GM12878 (cell line): Measurements from ENCODE around the gene NAALADL1. TPM values are rescaled to one million over a fixed set of nuclear protein-coding genes. Genes with fewer than 3 reads are reported as not detected.

ENCODE experiments used
- ATAC-seq: fragments of 200-7000 bp; cut with Tn5 transposase; 3 replicates; pipeline ENCODE4 v1.9.1; 2020; ENCODE audit warnings: mild to moderate bottlenecking, moderate library complexity
- BruUV-seq: library from RNA; stranded (reverse); fragments of 400-500 nt; replicated peaks from 2 replicates; lab custom pipeline; 2021; lab: Mats Ljungman, UMichigan
- CTCF ChIA-PET: fragments of 300-600 bp; sonication (Branson Sonifier 250); formaldehyde crosslinking; extraction: SDS; loops from one replicate; lab custom pipeline; 2021; ENCODE audit warnings: inconsistent platforms; lab: Yijun Ruan, JAX
- POLR2A ChIA-PET: fragments of 350-600 bp; formaldehyde crosslinking; extraction: SDS; loops from one replicate; lab custom pipeline; 2021; ENCODE audit warnings: inconsistent platforms; lab: Charles Lee
- RAD21 ChIA-PET: fragments of 300-600 bp; sonication (Branson Sonifier 250); formaldehyde crosslinking; loops from one replicate; lab custom pipeline; 2023; ENCODE audit warnings: antibody characterized with exemption; ENCODE audit not compliant: unreplicated experiment; lab: Charles Lee
- SMC1A ChIA-PET: fragments of 300-600 bp; sonication (Branson Sonifier 250); formaldehyde crosslinking; loops from one replicate; lab custom pipeline; 2023; ENCODE audit not compliant: unreplicated experiment, uncharacterized antibody; lab: Charles Lee
- DNase-seq: peaks from one replicate; pipeline ENCODE4 v3.0.0-alpha.2; 2011; ENCODE audit warnings: low read depth, low spot score
- FAIRE-seq: peaks from 3 replicates; lab custom pipeline; 2011; peaks lifted over from hg19 to GRCh38; lab: Jason Lieb, UNC
- H2AFZ ChIP-seq: 2 replicates; pipeline ENCODE4 v1.6.0; 2011; ENCODE audit warnings: low read depth, low read length, control low read depth; ENCODE audit not compliant: control insufficient read depth
- H3K27ac ChIP-seq: 2 replicates; pipeline ENCODE4 v1.5.1; 2011; ENCODE audit warnings: control low read depth; ENCODE audit not compliant: control insufficient read depth, insufficient read depth
- H3K27me3 ChIP-seq, 2 experiments: replicated peaks in 1 of 2; 2 replicates each; pipeline versions ENCODE4 v1.6.0 to v1.6.1; 2011; ENCODE audit warnings: low read length in 1 of 2; ENCODE audit not compliant: control insufficient read depth in 2 of 2, insufficient read depth in 2 of 2
- H3K36me3 ChIP-seq, 2 experiments: 2 replicates each; pipeline ENCODE4 v1.5.1; 2011; ENCODE audit warnings: low read length in 1 of 2; ENCODE audit not compliant: control insufficient read depth in 2 of 2, insufficient read depth in 2 of 2
- H3K4me1 ChIP-seq: 2 replicates; pipeline ENCODE4 v1.6.1; 2011; ENCODE audit warnings: mild to moderate bottlenecking, low read length, moderate library complexity, mixed read lengths; ENCODE audit not compliant: control insufficient read depth, insufficient read depth
- H3K4me2 ChIP-seq: 2 replicates; pipeline ENCODE4 v1.6.0; 2011; ENCODE audit warnings: control low read depth; ENCODE audit not compliant: control insufficient read depth, insufficient read depth
- H3K4me3 ChIP-seq: fragments of 200-600 bp; sonication (generic); 2 replicates; pipeline ENCODE4 v1.5.1; 2016
- H3K79me2 ChIP-seq: 2 replicates; pipeline ENCODE4 v1.6.0; 2011; ENCODE audit warnings: low read length; ENCODE audit not compliant: control insufficient read depth, insufficient read depth
- H3K9ac ChIP-seq: 2 replicates; pipeline ENCODE4 v1.8.0; 2011; ENCODE audit warnings: low read length, control low read depth, mixed read lengths; ENCODE audit not compliant: control insufficient read depth, insufficient read depth
- H3K9me3 ChIP-seq: replicated peaks from 3 replicates; pipeline ENCODE4 v1.5.1; 2011; ENCODE audit warnings: mild to moderate bottlenecking, low read length; ENCODE audit not compliant: control insufficient read depth, insufficient read depth
- H4K20me1 ChIP-seq: 2 replicates; pipeline ENCODE4 v1.6.0; 2011; ENCODE audit not compliant: control insufficient read depth, insufficient read depth
- CBX5 ChIP-seq: sonication (generic); IDR thresholded peaks from 2 replicates; pipeline ENCODE4 v1.6.1; 2016; ENCODE audit warnings: low read depth, moderate library complexity, mild to moderate bottlenecking, inconsistent platforms
- CREM ChIP-seq: IDR thresholded peaks from 2 replicates; pipeline ENCODE4 v1.6.1; 2014; ENCODE audit warnings: antibody characterized with exemption, low read depth
- ESRRA ChIP-seq: IDR thresholded peaks from 2 replicates; pipeline ENCODE4 v1.6.1; 2012; ENCODE audit warnings: mild to moderate bottlenecking, low read length, improper control_type of control experiment
- IKZF2 ChIP-seq, 2 experiments: fragments of 450-650 bp; IDR thresholded peaks; 2 replicates each; pipeline ENCODE4 v1.6.1; 2017; ENCODE audit warnings: mild to moderate bottlenecking in 2 of 2, moderate library complexity in 2 of 2
- IRF3 ChIP-seq: fragments of 450-650 bp; IDR thresholded peaks from 2 replicates; pipeline ENCODE4 v1.6.1; 2014; ENCODE audit warnings: mild to moderate bottlenecking
- JUND ChIP-seq: IDR thresholded peaks from 2 replicates; pipeline ENCODE4 v1.6.1; 2012; ENCODE audit warnings: low read depth, mild to moderate bottlenecking, low read length, improper control_type of control experiment, moderate library complexity
- KAT2A ChIP-seq: conservative IDR thresholded peaks from 2 replicates; pipeline ENCODE4 v1.6.1; 2011; ENCODE audit warnings: low read depth, low read length; ENCODE audit not compliant: control insufficient read depth
- NFXL1 ChIP-seq: fragments of 450-650 bp; IDR thresholded peaks from 2 replicates; pipeline ENCODE4 v1.6.1; 2017; ENCODE audit warnings: antibody characterized with exemption, mild to moderate bottlenecking, borderline replicate concordance
- PML ChIP-seq: IDR thresholded peaks from 2 replicates; pipeline ENCODE4 v1.6.1; 2012; ENCODE audit warnings: low read length, inconsistent platforms
- RUNX3 ChIP-seq: IDR thresholded peaks from 2 replicates; pipeline ENCODE4 v1.6.1; 2012; ENCODE audit warnings: low read length, inconsistent platforms
- TCF12 ChIP-seq: IDR thresholded peaks from 2 replicates; pipeline ENCODE4 v1.6.1; 2011; ENCODE audit warnings: low read depth, mild to moderate bottlenecking, low read length
- TCF7 ChIP-seq: IDR thresholded peaks from 2 replicates; pipeline ENCODE4 v1.6.1; 2014; ENCODE audit warnings: antibody characterized with exemption, borderline replicate concordance
- ZBTB11 ChIP-seq: fragments of 450-650 bp; formaldehyde crosslinking; IDR thresholded peaks from 2 replicates; pipeline ENCODE4 v1.5.0; 2022; ENCODE audit warnings: mild to moderate bottlenecking, missing genetic modification characterization
- WGBS: methylation state at CpG from one replicate; pipeline ENCODE4 v1.1.6; 2016; ENCODE audit warnings: low lambda C conversion rate; ENCODE audit not compliant: insufficient replicate concordance, insufficient coverage; ENCODE audit errors: missing lambda C conversion rate; 5-methylcytosine and 5-hydroxymethylcytosine counted together
- in situ Hi-C: fragments of 300-500 bp; cut with MboI; formaldehyde crosslinking; loops from 9 replicates; pipeline ENCODE4 v1.14.3; 2018; ENCODE audit warnings: mixed read lengths
- intact Hi-C: fragments of 100-400 bp; cut with micrococcal nuclease; formaldehyde crosslinking; loops from one replicate; pipeline ENCODE4 v1.14.2; 2022; ENCODE audit not compliant: unreplicated experiment
- polyA plus RNA-seq, 11 experiments: library from polyadenylated mRNA; depleted of rRNA in 4 of 11; unstranded in 6 of 11; stranded (reverse) in 5 of 11; fragments of >200 nt; fragmentation: Nextera tagmentation in 4 of 11; fragmentation: Illumina TruSeq in 1 of 11; extraction: Ambion mirVana in 4 of 11; extraction: Trizol in 1 of 11; gene quantifications; 1 replicate in 1 of 11; 2 replicates in 10 of 11; pipeline versions ENCODE4 v1.2.1 to v1.2.3, GENCODE V29; 2011 to 2016; ENCODE audit warnings: inconsistent platforms in 2 of 11, missing spikeins in 2 of 11, low read depth in 1 of 11
- total RNA-seq, 4 experiments: library from RNA; depleted of rRNA in 3 of 4; stranded (reverse); fragments of >200 nt in 3 of 4; fragmentation: Illumina TruSeq in 1 of 4; extraction: Trizol in 1 of 4; gene quantifications; 2 replicates each; pipeline versions ENCODE4 v1.2.1 to v1.2.3, GENCODE V29; 2013 to 2021

NAALADL1 gene
- total and polyA plus RNA-seq, 10 of the 15 experiments (the other 5 are each of a cell fraction or from before 2014, with no cell fraction given) = 0.77 to 5.5 (median 1.5) TPM

GRCh38 chr11:65087827-65088226 lies 29.5 kb upstream of the NAALADL1 start:
- TF ChIP-seq CREM = no peak
- TF ChIP-seq KAT2A = no peak
- TF ChIP-seq TCF7 = no peak
- TF ChIP-seq ESRRA = no peak
- no peak for TF ChIP-seq JUND
- TF ChIP-seq PML = no peak
- TF ChIP-seq NFXL1 = no peak
- Histone ChIP-seq H2AFZ (no peak overlapping the region), H3K4me1 (peaks cover 6% of the 10 kb centered on the region), H3K4me2 (no peak overlapping the region), H3K79me2 (peaks cover 21% of the 10 kb centered on the region), H4K20me1 (no peaks in the 10 kb centered on the region), H3K27me3 (no peaks in the 10 kb centered on the region), H3K4me3 (no peak overlapping the region), H3K36me3 (peaks cover 5 to 11% of the 10 kb centered on the region in 2 experiments), H3K27ac (no peak overlapping the region), H3K9me3 (no peaks in the 10 kb centered on the region), H3K9ac (no peak overlapping the region)
- ChIA-PET POLR2A (no interaction called here), RAD21 (no interaction called here), SMC1A (no interaction called here), CTCF (interaction anchor here (0.6 kb wide), 1 partner anchor 59 kb away, joined by 3 read pairs; no protein-coding TSS in a partner anchor)
- intact Hi-C loops (no loop called here), in situ Hi-C loops (no loop called here)
- no peak for ATAC-seq
- no peak for DNase-seq
- WGBS = 95% methylated on average over 15 of the region's 15 CpGs
- FAIRE-seq = no peak
- no TSS peak for BruUV-seq

DNA sequence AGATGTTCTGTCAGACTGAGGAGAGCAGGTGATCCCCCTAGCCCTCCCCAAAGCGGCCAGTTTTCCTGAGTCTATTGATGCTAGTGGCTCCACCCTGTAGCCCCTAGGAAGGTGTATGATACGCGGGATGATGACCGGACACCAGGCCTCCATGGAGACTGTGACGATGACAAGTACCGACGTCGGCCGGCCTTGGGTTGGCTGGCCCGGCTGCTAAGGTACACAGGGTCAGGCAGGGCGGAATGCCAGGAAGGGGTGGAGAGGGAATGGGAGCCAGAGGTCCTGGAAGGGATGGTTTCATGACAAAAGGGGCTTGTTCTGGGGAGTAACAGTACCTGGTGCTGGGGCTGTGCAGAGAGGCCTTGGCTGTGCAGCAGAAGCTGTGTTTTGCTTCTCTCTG lies 28.9 kb upstream of the NAALADL1 start:
- intact Hi-C loops (no loop called here), in situ Hi-C loops (no loop called here)
- Histone ChIP-seq H3K4me3 (no peak overlapping the region), H3K79me2 (peaks cover 26% of the 10 kb centered on the region), H4K20me1 (no peaks in the 10 kb centered on the region), H3K27me3 (no peaks in the 10 kb centered on the region), H3K4me2 (no peak overlapping the region), H3K27ac (no peak overlapping the region), H3K9ac (no peak overlapping the region), H3K4me1 (peaks cover 7% of the 10 kb centered on the region), H3K36me3 (peaks cover 5 to 11% of the 10 kb centered on the region in 2 experiments), H3K9me3 (no peaks in the 10 kb centered on the region), H2AFZ (no peak overlapping the region)
- DNase-seq (no peak), FAIRE-seq (no peak), ATAC-seq (no peak)
- 90% methylated on average over 11 of the region's 11 CpGs for WGBS
- TF ChIP-seq IKZF2 (IDR thresholded peaks at IDR 0.05) = no peak
- no peak for TF ChIP-seq IRF3
- TF ChIP-seq RUNX3 = no peak
- no peak for TF ChIP-seq CBX5
- TF ChIP-seq ZBTB11 = no peak
- no peak for TF ChIP-seq TCF12
- no TSS peak for BruUV-seq
- SMC1A ChIA-PET = no interaction called here
- RAD21 ChIA-PET = no interaction called here
- POLR2A ChIA-PET = no interaction called here
- CTCF ChIA-PET = no interaction called here
